ENCODE measurements around the gene PCDHGA1. TPM values are rescaled to one million over a fixed set of nuclear protein-coding genes. Genes with fewer than 3 reads are reported as not detected.
A peak's percentile ranks its signal among the peaks of the same experiment; 100 is the strongest.

Gene PCDHGA1
- total RNA-seq, 4 donors from 2014 or later, result 1.7 TPM; not detected in 3

- no peaks in the 10 kb centered on the region for H3K4me1 ChIP-seq
- H3K4me3 ChIP-seq, result no peak overlapping the region
- no peak overlapping the region for H3K27ac ChIP-seq
- TF ChIP-seq, protein P1, sequence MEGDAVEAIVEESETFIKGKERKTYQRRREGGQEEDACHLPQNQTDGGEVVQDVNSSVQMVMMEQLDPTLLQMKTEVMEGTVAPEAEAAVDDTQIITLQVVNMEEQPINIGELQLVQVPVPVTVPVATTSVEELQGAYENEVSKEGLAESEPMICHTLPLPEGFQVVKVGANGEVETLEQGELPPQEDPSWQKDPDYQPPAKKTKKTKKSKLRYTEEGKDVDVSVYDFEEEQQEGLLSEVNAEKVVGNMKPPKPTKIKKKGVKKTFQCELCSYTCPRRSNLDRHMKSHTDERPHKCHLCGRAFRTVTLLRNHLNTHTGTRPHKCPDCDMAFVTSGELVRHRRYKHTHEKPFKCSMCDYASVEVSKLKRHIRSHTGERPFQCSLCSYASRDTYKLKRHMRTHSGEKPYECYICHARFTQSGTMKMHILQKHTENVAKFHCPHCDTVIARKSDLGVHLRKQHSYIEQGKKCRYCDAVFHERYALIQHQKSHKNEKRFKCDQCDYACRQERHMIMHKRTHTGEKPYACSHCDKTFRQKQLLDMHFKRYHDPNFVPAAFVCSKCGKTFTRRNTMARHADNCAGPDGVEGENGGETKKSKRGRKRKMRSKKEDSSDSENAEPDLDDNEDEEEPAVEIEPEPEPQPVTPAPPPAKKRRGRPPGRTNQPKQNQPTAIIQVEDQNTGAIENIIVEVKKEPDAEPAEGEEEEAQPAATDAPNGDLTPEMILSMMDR (IDR thresholded peaks at IDR 0.05), result no peak
- no peak for TF ChIP-seq POLR2A (IDR thresholded peaks at IDR 0.05)
- no peaks in the 10 kb centered on the region for H3K36me3 ChIP-seq
- no peak for DNase-seq
- no peaks in the 10 kb centered on the region for H3K27me3 ChIP-seq
- peaks cover 0 to 61% (median 7%) of the 10 kb centered on the region in 4 donors for H3K9me3 ChIP-seq
Observed at GRCh38 chr5:141356133-141356532, 25.8 kb downstream of the PCDHGA1 start.

- Histone ChIP-seq H3K27ac (no peak overlapping the region), H3K36me3 (no peaks in the 10 kb centered on the region), H3K9me3 (peaks cover 0 to 61% (median 7%) of the 10 kb centered on the region in 4 donors), H3K4me1 (no peaks in the 10 kb centered on the region), H3K27me3 (no peaks in the 10 kb centered on the region), H3K4me3 (no peak overlapping the region)
- DNase-seq, result no peak
- no peak for TF ChIP-seq POLR2A (IDR thresholded peaks at IDR 0.05)
- TF ChIP-seq, protein P1 (IDR thresholded peaks at IDR 0.05), result no peak
Observed at GRCh38 chr5:141356950-141357349, 26.6 kb downstream of the PCDHGA1 start.

DNA sequence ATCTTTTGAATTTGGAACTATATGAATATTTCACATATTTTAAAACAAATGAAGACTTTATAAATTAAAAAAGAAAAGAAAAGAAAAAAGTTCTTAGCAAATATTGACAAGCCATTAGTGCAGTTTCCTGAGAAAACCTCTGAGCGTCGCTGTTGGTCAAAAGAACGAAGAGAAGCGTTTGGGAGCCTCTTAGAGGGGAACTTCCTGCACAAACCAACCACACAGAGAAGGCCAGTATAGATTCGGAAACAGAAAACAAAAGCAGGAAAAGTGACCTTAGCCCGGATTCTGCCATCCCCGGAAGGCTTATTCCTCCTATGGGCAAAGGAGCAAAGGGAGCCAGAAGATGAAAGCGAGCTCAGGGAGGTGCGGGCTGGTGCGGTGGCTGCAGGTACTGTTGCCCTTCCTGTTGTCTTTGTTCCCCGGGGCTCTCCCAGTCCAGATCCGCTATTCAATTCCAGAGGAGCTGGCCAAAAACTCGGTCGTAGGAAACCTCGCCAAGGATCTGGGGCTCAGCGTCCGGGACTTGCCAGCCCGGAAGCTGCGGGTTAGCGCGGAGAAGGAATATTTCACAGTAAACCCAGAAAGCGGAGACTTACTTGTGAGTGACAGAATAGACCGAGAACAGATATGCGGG lies 29.6 kb downstream of the PCDHGA1 start, which contains the start of gene PCDHGB2:
PCDHGB2 (plus strand) TSS at position 205 of the 637 bp plus-strand sequence; CDS start at position 347, 142 bp downstream.
- H3K9me3 ChIP-seq, result peaks cover 0 to 76% (median 14%) of the 10 kb centered on the region in 4 donors
- peak within 1 kb of the TSS; percentile 3 to 35 (median 17) for H3K4me3 ChIP-seq

DNA sequence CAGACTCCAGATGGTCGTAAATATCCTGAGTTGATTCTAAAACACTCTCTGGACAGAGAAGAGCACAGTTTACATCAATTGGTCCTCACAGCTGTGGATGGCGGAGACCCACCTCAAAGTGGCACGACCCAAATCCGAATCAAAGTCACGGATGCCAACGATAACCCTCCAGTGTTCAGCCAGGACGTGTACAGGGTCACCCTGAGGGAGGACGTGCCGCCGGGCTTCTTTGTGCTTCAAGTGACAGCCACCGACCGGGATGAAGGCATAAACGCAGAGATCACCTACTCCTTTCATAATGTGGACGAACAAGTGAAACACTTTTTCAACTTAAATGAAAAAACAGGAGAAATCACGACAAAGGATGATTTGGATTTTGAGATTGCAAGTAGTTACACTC lies 30.4 kb downstream of the PCDHGA1 start:
- TF ChIP-seq, protein P1 (IDR thresholded peaks at IDR 0.05), result no peak
- TF ChIP-seq POLR2A (IDR thresholded peaks at IDR 0.05), result no peak
- peaks cover 0 to 78% (median 13%) of the 10 kb centered on the region in 4 donors for H3K9me3 ChIP-seq
- H3K27ac ChIP-seq, result no peak overlapping the region
- no peak overlapping the region for H3K4me3 ChIP-seq
- no peaks in the 10 kb centered on the region for H3K36me3 ChIP-seq
- no peaks in the 10 kb centered on the region for H3K27me3 ChIP-seq
- DNase-seq, result no peak
- no peaks in the 10 kb centered on the region for H3K4me1 ChIP-seq

More for the DNA sequence above, 29.6 kb downstream of the PCDHGA1 start, which contains the start of gene PCDHGB2:
- Histone ChIP-seq H3K4me1 (no peaks in the 10 kb centered on the region), H3K27me3 (no peaks in the 10 kb centered on the region), H3K27ac (no peak within 1 kb of the TSS), H3K36me3 (no peaks in the 10 kb centered on the region)
- no peak for DNase-seq
- no peak for TF ChIP-seq POLR2A (IDR thresholded peaks at IDR 0.05)
- TF ChIP-seq, protein P1 (IDR thresholded peaks at IDR 0.05), result peak in 4 of 6 experiments; percentile 25 to 48 (median 34)

GRCh38 chr5:141362719-141363118 lies 32.4 kb downstream of the PCDHGA1 start:
- no peaks in the 10 kb centered on the region for H3K27me3 ChIP-seq
- no peak overlapping the region for H3K27ac ChIP-seq
- no peak for DNase-seq
- no peaks in the 10 kb centered on the region for H3K4me1 ChIP-seq
- H3K9me3 ChIP-seq, result peaks cover 0 to 83% (median 10%) of the 10 kb centered on the region in 4 donors
- H3K4me3 ChIP-seq, result no peak overlapping the region
- H3K36me3 ChIP-seq, result no peaks in the 10 kb centered on the region
- TF ChIP-seq POLR2A (IDR thresholded peaks at IDR 0.05), result no peak
- TF ChIP-seq, protein P1 (IDR thresholded peaks at IDR 0.05), result no peak
